Measurements from ENCODE around the gene FYN.

GRCh38 chr6:111683749-111684267, 189.4 kb downstream of the FYN start:
- TF ChIP-seq POLR2A (IDR thresholded peaks at IDR 0.05; ENCODE audit: low read length), result no peak
- TF ChIP-seq CTCF (IDR thresholded peaks at IDR 0.05), result no peak
- TF ChIP-seq EHMT2 (IDR thresholded peaks at IDR 0.05; ENCODE audit: low read depth), result no peak
- no peak for TF ChIP-seq HDAC2 (IDR thresholded peaks at IDR 0.05)
- no peak for TF ChIP-seq MAX (IDR thresholded peaks at IDR 0.05)
- TF ChIP-seq MAZ (IDR thresholded peaks at IDR 0.05; ENCODE audit: borderline replicate concordance, low read depth, low read length), result no peak
- no peak for TF ChIP-seq RAD21 (conservative IDR thresholded peaks at IDR 0.05 in 1 of 2, IDR thresholded peaks at IDR 0.05 in 1 of 2)
- no peak for TF ChIP-seq KDM5A (IDR thresholded peaks at IDR 0.05)
- no peak for TF ChIP-seq SMC3 (IDR thresholded peaks at IDR 0.05)
- TF ChIP-seq HMGXB4 (CRISPR knock-in tag; IDR thresholded peaks at IDR 0.05; ENCODE audit: borderline replicate concordance), result no peak
